ENCODE results near the gene SMYD3.

GRCh38 chr1:246029616-246030015, 477.5 kb downstream of the SMYD3 start:
- no peak for TF ChIP-seq CTCF (IDR thresholded peaks at IDR 0.05)
- no peak for TF ChIP-seq MAZ (IDR thresholded peaks at IDR 0.05; ENCODE audit: borderline replicate concordance, low read depth, low read length)
- TF ChIP-seq MYC (IDR thresholded peaks at IDR 0.05; ENCODE audit: borderline replicate concordance, low read length), result no peak
- no peak for TF ChIP-seq CEBPB (IDR thresholded peaks at IDR 0.05)
- no peak for TF ChIP-seq GATA3 (IDR thresholded peaks at IDR 0.05; ENCODE audit: borderline replicate concordance)
- TF ChIP-seq MAFK (IDR thresholded peaks at IDR 0.05; ENCODE audit: partially characterized antibody), result no peak
- TF ChIP-seq JUNB (IDR thresholded peaks at IDR 0.05), result no peak
- TF ChIP-seq CHD2 (IDR thresholded peaks at IDR 0.05; ENCODE audit: low read length, partially characterized antibody), result no peak
- no peak for TF ChIP-seq REST (IDR thresholded peaks at IDR 0.05)
- no peak for TF ChIP-seq POLR2A (IDR thresholded peaks at IDR 0.05; ENCODE audit: low read length)
- TF ChIP-seq RNF2 (IDR thresholded peaks at IDR 0.05; ENCODE audit: borderline replicate concordance, low read depth), result no peak
- TF ChIP-seq USF2 (IDR thresholded peaks at IDR 0.05), result no peak
- no peak for TF ChIP-seq NPAS2 (CRISPR knock-in tag; IDR thresholded peaks at IDR 0.05; ENCODE audit: borderline replicate concordance)
- TF ChIP-seq ZNF302 (CRISPR knock-in tag; IDR thresholded peaks at IDR 0.05), result no peak
